GM23338 (cell line): ENCODE measurements around the gene MT2A.

Experiments
- CREB1 ChIP-seq: fragments of 250-450 bp; sonication (Bioruptor Pico); IDR thresholded peaks from 2 replicates; pipeline ENCODE4 v1.5.0; 2020; ENCODE audit warnings: low read depth, mild to moderate bottlenecking, moderate library complexity
- EZH2 ChIP-seq: fragments of 200-600 bp; sonication (generic); IDR thresholded peaks from one replicate; pipeline ENCODE4 v1.8.0; 2017; ENCODE audit warnings: antibody characterized with exemption, mild to moderate bottlenecking, low read depth; ENCODE audit not compliant: unreplicated experiment
- POLR2AphosphoS5 ChIP-seq: IDR thresholded peaks from 2 replicates; pipeline ENCODE4 v1.6.1; 2016; ENCODE audit warnings: antibody characterized with exemption, low read depth
- STAT1 ChIP-seq: IDR thresholded peaks from one replicate; pipeline ENCODE4 v1.6.1; 2016; ENCODE audit warnings: antibody characterized with exemption; ENCODE audit not compliant: unreplicated experiment
- ZNF331 ChIP-seq: fragments of 250-450 bp; sonication (Bioruptor Pico); IDR thresholded peaks from 2 replicates; pipeline ENCODE4 v1.5.0; 2020; ENCODE audit warnings: low read depth, mild to moderate bottlenecking, moderate library complexity
- TF ChIP-seq, protein P1 (sequence below): IDR thresholded peaks from one replicate; pipeline ENCODE4 v1.6.1; 2018; ENCODE audit warnings: antibody characterized with exemption; ENCODE audit not compliant: unreplicated experiment
- TF ChIP-seq, protein P2 (sequence below), 2 experiments: fragments of 200-600 bp in 1 of 2; sonication (generic) in 1 of 2; conservative IDR thresholded peaks; 2 replicates each; pipeline versions ENCODE4 v1.5.1 to v1.6.1; 2016 to 2017; ENCODE audit warnings: antibody characterized with exemption in 2 of 2, low read depth in 2 of 2, mild to moderate bottlenecking in 2 of 2, moderate library complexity in 1 of 2
- TF ChIP-seq, protein P3 (sequence below): IDR thresholded peaks from 2 replicates; pipeline ENCODE4 v1.6.1; 2016; ENCODE audit warnings: antibody characterized with exemption

DNA sequence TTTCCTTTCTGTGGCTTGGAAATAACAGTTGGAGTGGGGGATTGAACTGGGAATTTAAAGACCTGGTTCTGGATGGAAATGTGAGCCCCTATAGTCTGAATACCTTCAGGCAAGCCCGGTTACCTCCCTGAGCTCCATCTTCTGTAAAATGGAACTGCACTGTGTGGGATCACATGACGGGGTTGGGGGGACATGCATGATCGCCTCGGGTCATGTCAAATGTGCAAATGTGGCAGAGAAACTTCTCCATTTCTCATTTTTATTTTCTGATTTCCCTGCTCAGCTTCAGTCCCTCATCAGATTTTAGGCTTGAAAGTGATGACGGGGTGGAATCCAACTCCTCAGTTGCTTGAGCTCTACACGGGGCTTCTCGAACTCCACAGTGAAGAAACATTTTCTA is 44.8 kb downstream of the MT2A start:
- TF ChIP-seq POLR2AphosphoS5 (no peak), EZH2 (no peak), CREB1 (CRISPR knock-in tag) (no peak), STAT1 (no peak), ZNF331 (CRISPR knock-in tag) (no peak)
- TF ChIP-seq, protein P1, sequence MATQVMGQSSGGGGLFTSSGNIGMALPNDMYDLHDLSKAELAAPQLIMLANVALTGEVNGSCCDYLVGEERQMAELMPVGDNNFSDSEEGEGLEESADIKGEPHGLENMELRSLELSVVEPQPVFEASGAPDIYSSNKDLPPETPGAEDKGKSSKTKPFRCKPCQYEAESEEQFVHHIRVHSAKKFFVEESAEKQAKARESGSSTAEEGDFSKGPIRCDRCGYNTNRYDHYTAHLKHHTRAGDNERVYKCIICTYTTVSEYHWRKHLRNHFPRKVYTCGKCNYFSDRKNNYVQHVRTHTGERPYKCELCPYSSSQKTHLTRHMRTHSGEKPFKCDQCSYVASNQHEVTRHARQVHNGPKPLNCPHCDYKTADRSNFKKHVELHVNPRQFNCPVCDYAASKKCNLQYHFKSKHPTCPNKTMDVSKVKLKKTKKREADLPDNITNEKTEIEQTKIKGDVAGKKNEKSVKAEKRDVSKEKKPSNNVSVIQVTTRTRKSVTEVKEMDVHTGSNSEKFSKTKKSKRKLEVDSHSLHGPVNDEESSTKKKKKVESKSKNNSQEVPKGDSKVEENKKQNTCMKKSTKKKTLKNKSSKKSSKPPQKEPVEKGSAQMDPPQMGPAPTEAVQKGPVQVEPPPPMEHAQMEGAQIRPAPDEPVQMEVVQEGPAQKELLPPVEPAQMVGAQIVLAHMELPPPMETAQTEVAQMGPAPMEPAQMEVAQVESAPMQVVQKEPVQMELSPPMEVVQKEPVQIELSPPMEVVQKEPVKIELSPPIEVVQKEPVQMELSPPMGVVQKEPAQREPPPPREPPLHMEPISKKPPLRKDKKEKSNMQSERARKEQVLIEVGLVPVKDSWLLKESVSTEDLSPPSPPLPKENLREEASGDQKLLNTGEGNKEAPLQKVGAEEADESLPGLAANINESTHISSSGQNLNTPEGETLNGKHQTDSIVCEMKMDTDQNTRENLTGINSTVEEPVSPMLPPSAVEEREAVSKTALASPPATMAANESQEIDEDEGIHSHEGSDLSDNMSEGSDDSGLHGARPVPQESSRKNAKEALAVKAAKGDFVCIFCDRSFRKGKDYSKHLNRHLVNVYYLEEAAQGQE: no peak
- TF ChIP-seq, protein P2, sequence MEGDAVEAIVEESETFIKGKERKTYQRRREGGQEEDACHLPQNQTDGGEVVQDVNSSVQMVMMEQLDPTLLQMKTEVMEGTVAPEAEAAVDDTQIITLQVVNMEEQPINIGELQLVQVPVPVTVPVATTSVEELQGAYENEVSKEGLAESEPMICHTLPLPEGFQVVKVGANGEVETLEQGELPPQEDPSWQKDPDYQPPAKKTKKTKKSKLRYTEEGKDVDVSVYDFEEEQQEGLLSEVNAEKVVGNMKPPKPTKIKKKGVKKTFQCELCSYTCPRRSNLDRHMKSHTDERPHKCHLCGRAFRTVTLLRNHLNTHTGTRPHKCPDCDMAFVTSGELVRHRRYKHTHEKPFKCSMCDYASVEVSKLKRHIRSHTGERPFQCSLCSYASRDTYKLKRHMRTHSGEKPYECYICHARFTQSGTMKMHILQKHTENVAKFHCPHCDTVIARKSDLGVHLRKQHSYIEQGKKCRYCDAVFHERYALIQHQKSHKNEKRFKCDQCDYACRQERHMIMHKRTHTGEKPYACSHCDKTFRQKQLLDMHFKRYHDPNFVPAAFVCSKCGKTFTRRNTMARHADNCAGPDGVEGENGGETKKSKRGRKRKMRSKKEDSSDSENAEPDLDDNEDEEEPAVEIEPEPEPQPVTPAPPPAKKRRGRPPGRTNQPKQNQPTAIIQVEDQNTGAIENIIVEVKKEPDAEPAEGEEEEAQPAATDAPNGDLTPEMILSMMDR (conservative IDR thresholded peaks at IDR 0.05; ENCODE audit: low read depth in 2 of 2): no peak
- TF ChIP-seq, protein P3, sequence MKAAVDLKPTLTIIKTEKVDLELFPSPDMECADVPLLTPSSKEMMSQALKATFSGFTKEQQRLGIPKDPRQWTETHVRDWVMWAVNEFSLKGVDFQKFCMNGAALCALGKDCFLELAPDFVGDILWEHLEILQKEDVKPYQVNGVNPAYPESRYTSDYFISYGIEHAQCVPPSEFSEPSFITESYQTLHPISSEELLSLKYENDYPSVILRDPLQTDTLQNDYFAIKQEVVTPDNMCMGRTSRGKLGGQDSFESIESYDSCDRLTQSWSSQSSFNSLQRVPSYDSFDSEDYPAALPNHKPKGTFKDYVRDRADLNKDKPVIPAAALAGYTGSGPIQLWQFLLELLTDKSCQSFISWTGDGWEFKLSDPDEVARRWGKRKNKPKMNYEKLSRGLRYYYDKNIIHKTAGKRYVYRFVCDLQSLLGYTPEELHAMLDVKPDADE: no peak
